Neuronal stem cell (in vitro differentiated cells): Measurements from ENCODE around the gene FLT3LG.
A peak's percentile ranks its signal among the peaks of the same experiment; 100 is the strongest.

Source experiments
- DNase-seq: peaks from one replicate; pipeline ENCODE4 v3.0.0-alpha.2; 2013; ENCODE audit warnings: low spot score
- H2AFZ ChIP-seq: one replicate; pipeline ENCODE4 v1.6.1; 2013; ENCODE audit warnings: mild to moderate bottlenecking, low read length, inconsistent platforms
- H2AK5ac ChIP-seq: 2 replicates; pipeline ENCODE4 v1.6.1; 2013; ENCODE audit warnings: low read depth, mild to moderate bottlenecking, inconsistent platforms, low read length, moderate library complexity, mixed read lengths
- H2BK120ac ChIP-seq: 2 replicates; pipeline ENCODE4 v1.6.1; 2013; ENCODE audit warnings: low read depth, mild to moderate bottlenecking, inconsistent platforms, low read length, moderate library complexity, mixed read lengths
- H2BK12ac ChIP-seq: one replicate; pipeline ENCODE4 v1.6.1; 2013; ENCODE audit warnings: low read length, inconsistent platforms
- H2BK15ac ChIP-seq: 2 replicates; pipeline ENCODE4 v1.6.1; 2013; ENCODE audit warnings: mild to moderate bottlenecking, low read length, inconsistent platforms, mixed read lengths
- H2BK5ac ChIP-seq: one replicate; pipeline ENCODE4 v1.6.1; 2013; ENCODE audit warnings: inconsistent platforms, mild to moderate bottlenecking, low read length, moderate library complexity
- H3K14ac ChIP-seq: one replicate; pipeline ENCODE4 v1.6.1; 2013; ENCODE audit warnings: low read length, inconsistent platforms
- H3K18ac ChIP-seq: 2 replicates; pipeline ENCODE4 v1.6.1; 2013; ENCODE audit warnings: low read length, inconsistent platforms
- H3K23ac ChIP-seq: 2 replicates; pipeline ENCODE4 v1.6.1; 2013; ENCODE audit warnings: low read depth, mild to moderate bottlenecking, mixed read lengths, low read length, inconsistent platforms; ENCODE audit not compliant: poor library complexity
- H3K27ac ChIP-seq: replicated peaks from 3 replicates; pipeline ENCODE4 v1.5.1; 2013; ENCODE audit warnings: low read length, inconsistent platforms
- H3K27me3 ChIP-seq, 3 experiments: 2 replicates each; pipeline ENCODE4 v1.6.1; 2013; ENCODE audit warnings: low read length in 3 of 3, mild to moderate bottlenecking in 2 of 3, inconsistent platforms in 1 of 3, low read depth in 1 of 3, mixed read lengths in 1 of 3, moderate library complexity in 1 of 3; ENCODE audit not compliant: control insufficient read depth in 3 of 3, insufficient read depth in 3 of 3
- H3K36me3 ChIP-seq, 2 donors: replicated peaks in 1 of 2; 2 replicates each; pipeline ENCODE4 v1.6.1; 2013; ENCODE audit warnings: low read length in 2 of 2; ENCODE audit not compliant: control insufficient read depth in 2 of 2, insufficient read depth in 2 of 2
- H3K4ac ChIP-seq: 2 replicates; pipeline ENCODE4 v1.6.1; 2013; ENCODE audit warnings: inconsistent platforms, mild to moderate bottlenecking, low read length, moderate library complexity
- H3K4me1 ChIP-seq, 2 donors: 1 replicate in 1 of 2; 2 replicates in 1 of 2; pipeline ENCODE4 v1.6.1; 2013; ENCODE audit warnings: low read length in 2 of 2, low read depth in 1 of 2; ENCODE audit not compliant: control insufficient read depth in 2 of 2, insufficient read depth in 1 of 2
- H3K4me2 ChIP-seq: one replicate; pipeline ENCODE4 v1.6.1; 2013; ENCODE audit warnings: mild to moderate bottlenecking, low read length, inconsistent platforms; ENCODE audit not compliant: insufficient read depth, poor library complexity, severe bottlenecking
- H3K4me3 ChIP-seq, 2 donors: 2 replicates each; pipeline ENCODE4 v1.5.1; 2013; ENCODE audit warnings: low read length in 2 of 2, mild to moderate bottlenecking in 2 of 2, inconsistent platforms in 1 of 2, moderate library complexity in 1 of 2
- H3K79me1 ChIP-seq: one replicate; pipeline ENCODE4 v1.6.1; 2013; ENCODE audit warnings: low read depth, mild to moderate bottlenecking, inconsistent platforms, low read length, moderate library complexity
- H3K9ac ChIP-seq: one replicate; pipeline ENCODE4 v1.6.1; 2013; ENCODE audit warnings: mild to moderate bottlenecking, low read depth, low read length, inconsistent platforms; ENCODE audit not compliant: poor library complexity
- H3K9me3 ChIP-seq, 2 donors: replicated peaks in 1 of 2; 2 replicates each; pipeline versions ENCODE3 to v1.6.1; 2013; ENCODE audit warnings: low read length in 2 of 2, mild to moderate bottlenecking in 2 of 2, inconsistent platforms in 1 of 2, low read depth in 1 of 2, mixed read lengths in 1 of 2, moderate library complexity in 1 of 2; ENCODE audit not compliant: control insufficient read depth in 2 of 2, insufficient read depth in 1 of 2
- H4K8ac ChIP-seq: one replicate; pipeline ENCODE4 v1.6.1; 2013; ENCODE audit warnings: low read depth, mild to moderate bottlenecking, inconsistent platforms, low read length, moderate library complexity
- H4K91ac ChIP-seq: one replicate; pipeline ENCODE4 v1.6.1; 2013; ENCODE audit warnings: low read length, low read depth, mild to moderate bottlenecking, inconsistent platforms; ENCODE audit not compliant: poor library complexity
- WGBS, 2 donors: extraction: QIAGEN DNeasy Blood & Tissue Kit; methylation state at CpG; one replicate each; pipeline ENCODE4 v1.1.7; 2013; ENCODE audit warnings: missing lambda C conversion rate in 2 of 2, mixed read lengths in 1 of 2; ENCODE audit not compliant: insufficient read length in 2 of 2, insufficient replicate concordance in 1 of 2; ENCODE audit errors: extremely low coverage in 2 of 2; 5-methylcytosine and 5-hydroxymethylcytosine counted together

FLT3LG gene

GRCh38 chr19:49439836-49440235, 34.2 kb upstream of the FLT3LG start:
- no peak overlapping the region for H3K18ac ChIP-seq

GRCh38 chr19:49440439-49441209, 33.4 kb upstream of the FLT3LG start:
- no peak for DNase-seq
- H2BK12ac ChIP-seq = no peak overlapping the region
- no peak overlapping the region for H3K4ac ChIP-seq
- H3K14ac ChIP-seq = no peak overlapping the region
- peaks cover 0 to 5% of the 10 kb centered on the region in 2 donors for H3K9me3 ChIP-seq
- no peak overlapping the region for H2BK5ac ChIP-seq
- peaks cover 1% of the 10 kb centered on the region for H3K79me1 ChIP-seq
- peak overlapping the region; percentile 80 for H3K18ac ChIP-seq
- no peak overlapping the region for H4K8ac ChIP-seq
- peaks cover 18 to 68% (median 67%) of the 10 kb centered on the region in 3 experiments for H3K27me3 ChIP-seq
- WGBS, 2 donors = no CpG with 5 or more reads among the region's 19 CpGs
- peak overlapping the region; percentile 66 for H3K4me2 ChIP-seq
- H3K27ac ChIP-seq = no peak overlapping the region
- peaks cover 0 to 17% of the 10 kb centered on the region in 2 donors for H3K4me1 ChIP-seq
- no peaks in the 10 kb centered on the region for H3K36me3 ChIP-seq
- no peak overlapping the region for H3K23ac ChIP-seq
- peak overlapping the region; percentile 87 for H2BK15ac ChIP-seq
- peak overlapping the region; percentile 72 for H2AK5ac ChIP-seq
- no peak overlapping the region for H3K9ac ChIP-seq
- no peak overlapping the region for H4K91ac ChIP-seq
- H2BK120ac ChIP-seq = peak overlapping the region; percentile 30
- H3K4me3 ChIP-seq = peak overlapping the region in 1 of 2 donors; percentile 67
- H2AFZ ChIP-seq = no peak overlapping the region

More at GRCh38 chr19:49439836-49440235, 34.2 kb upstream of the FLT3LG start:
- H2BK15ac ChIP-seq = peak overlapping the region; percentile 45
- no peak overlapping the region for H3K4ac ChIP-seq
- H3K79me1 ChIP-seq = peaks cover 1% of the 10 kb centered on the region
- H3K4me2 ChIP-seq = no peak overlapping the region
- H2BK120ac ChIP-seq = no peak overlapping the region
- peaks cover 18 to 75% (median 68%) of the 10 kb centered on the region in 3 experiments for H3K27me3 ChIP-seq
- peak overlapping the region; percentile 4 for H3K23ac ChIP-seq
- no peak overlapping the region for H3K27ac ChIP-seq
- peak overlapping the region; percentile 17 for H3K9ac ChIP-seq
- H3K9me3 ChIP-seq = peaks cover 4 to 5% of the 10 kb centered on the region in 2 donors
- peaks cover 0 to 17% of the 10 kb centered on the region in 2 donors for H3K4me1 ChIP-seq
- no CpG with 5 or more reads among the region's 6 CpGs for WGBS, 2 donors
- H3K14ac ChIP-seq = no peak overlapping the region
- H3K36me3 ChIP-seq = no peaks in the 10 kb centered on the region
- H4K91ac ChIP-seq = no peak overlapping the region
- no peak overlapping the region for H2BK12ac ChIP-seq
- no peak overlapping the region for H4K8ac ChIP-seq
- no peak for DNase-seq
- H2BK5ac ChIP-seq = no peak overlapping the region
- no peak overlapping the region for H2AFZ ChIP-seq
- H2AK5ac ChIP-seq = peak overlapping the region; percentile 72
- H3K4me3 ChIP-seq = peak overlapping the region in 1 of 2 donors; percentile 48

GRCh38 chr19:49441210-49441959, 32.6 kb upstream of the FLT3LG start, which contains the start of gene SLC17A7:
SLC17A7 (minus strand) TSS chr19:49441527; CDS start chr19:49441379, 148 bp downstream.
- H2AFZ ChIP-seq = peak within 1 kb of the TSS; percentile 99
- no peak within 1 kb of the TSS for H3K9ac ChIP-seq
- H3K14ac ChIP-seq = no peak within 1 kb of the TSS
- no peak within 1 kb of the TSS for H3K23ac ChIP-seq
- peaks cover 16 to 60% (median 60%) of the 10 kb centered on the region in 3 experiments for H3K27me3 ChIP-seq
- no peak within 1 kb of the TSS for H2BK12ac ChIP-seq
- H3K36me3 ChIP-seq = peaks cover 0 to under 1% of the 10 kb centered on the region in 2 donors
- H3K27ac ChIP-seq = no peak within 1 kb of the TSS
- H3K4me3 ChIP-seq = peak within 1 kb of the TSS; percentile 25 to 67
- H2BK120ac ChIP-seq = peak within 1 kb of the TSS; percentile 30
- H2BK5ac ChIP-seq = no peak within 1 kb of the TSS
- WGBS, 2 donors = no CpG with 5 or more reads among the region's 56 CpGs
- peak within 1 kb of the TSS; percentile 80 for H3K18ac ChIP-seq
- no peak within 1 kb of the TSS for H3K4ac ChIP-seq
- peak within 1 kb of the TSS; percentile 87 for H2BK15ac ChIP-seq
- H4K8ac ChIP-seq = no peak within 1 kb of the TSS
- peak; percentile 65 for DNase-seq
- H3K79me1 ChIP-seq = peaks cover 1% of the 10 kb centered on the region
- H3K4me2 ChIP-seq = peak within 1 kb of the TSS; percentile 66
- peaks cover 0 to 14% of the 10 kb centered on the region in 2 donors for H3K4me1 ChIP-seq
- H2AK5ac ChIP-seq = peak within 1 kb of the TSS; percentile 72
- no peak within 1 kb of the TSS for H4K91ac ChIP-seq
- peaks cover 0 to 1% of the 10 kb centered on the region in 2 donors for H3K9me3 ChIP-seq

DNA sequence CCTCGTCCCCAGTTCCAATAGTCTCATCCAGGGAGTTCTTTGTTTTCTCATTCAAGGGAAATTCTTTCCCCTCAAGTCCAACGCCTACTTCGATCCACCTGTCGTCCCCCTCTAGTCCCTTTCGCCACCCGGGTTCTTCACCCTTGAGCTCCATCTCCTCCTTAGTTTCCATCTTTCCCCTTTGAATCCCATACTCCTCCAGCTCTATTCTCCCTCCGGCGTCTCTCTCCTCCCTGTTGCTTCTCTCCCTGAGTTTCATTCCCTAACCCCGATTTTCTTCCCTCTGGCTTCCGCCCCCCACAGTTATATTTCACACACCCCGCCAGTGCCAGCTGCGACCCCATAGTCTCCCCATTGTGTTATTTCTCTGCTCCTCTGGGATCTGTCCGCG, 32.1 kb upstream of the FLT3LG start:
- Histone ChIP-seq H2BK12ac (no peak overlapping the region), H3K36me3 (peaks cover 5 to 6% of the 10 kb centered on the region in 2 donors), H3K9me3 (no peaks in the 10 kb centered on the region), H3K4me3 (no peak overlapping the region), H2BK120ac (no peak overlapping the region), H3K9ac (no peak overlapping the region), H4K91ac (no peak overlapping the region), H3K4me2 (peak overlapping the region; percentile 53), H2BK15ac (no peak overlapping the region), H2AK5ac (no peak overlapping the region), H2BK5ac (no peak overlapping the region), H3K4me1 (peaks cover 0 to 10% of the 10 kb centered on the region in 2 donors), H2AFZ (peak overlapping the region; percentile 99), H3K27me3 (peaks cover 11 to 54% (median 54%) of the 10 kb centered on the region in 3 experiments), H3K4ac (no peak overlapping the region), H3K14ac (no peak overlapping the region), H3K79me1 (peaks cover 1% of the 10 kb centered on the region), H4K8ac (no peak overlapping the region), H3K27ac (no peak overlapping the region), H3K18ac (no peak overlapping the region), H3K23ac (no peak overlapping the region)
- WGBS, 2 donors = no CpG with 5 or more reads among the region's 14 CpGs
- DNase-seq = no peak
